Esophagus squamous epithelium (tissue), 4 donors: ENCODE results near the gene LUZP1. TPM values are rescaled to one million over a fixed set of nuclear protein-coding genes. Genes with fewer than 3 reads are reported as not detected.

Experiments used
- small RNA-seq, 4 donors: library from RNA; depleted of rRNA; stranded (forward); fragments of <200 nt; gene quantifications; one replicate each; pipeline ENCODE3, GENCODE V24; 2016
- total RNA-seq, 4 donors: library from RNA; depleted of rRNA; stranded (reverse); fragments of >200 nt; gene quantifications; one replicate each; pipeline ENCODE4 v1.1.0, GENCODE V29; 2016

The LUZP1 gene
- total RNA-seq, 4 donors from 2014 or later = 16.9 to 18.7 (median 17.9) TPM

Small RNA genes within 50 kb of the gene (small RNA-seq; reads per million reads assigned to genes)
- gene MIR3115 (0 reads per million in 4 donors), gene MIR4419A (0 reads per million in 4 donors), gene RNU6-135P (0 reads per million in 4 donors), gene RNU6-514P (0 reads per million in 4 donors)

Other genes starting within 250 kb of the LUZP1 start
- not detected for gene LACTBL1, start 196.0 kb downstream of the LUZP1 start, total RNA-seq
- not detected for gene TEX46, start 153.0 kb downstream of the LUZP1 start, total RNA-seq
- gene KDM1A, start 149.4 kb downstream of the LUZP1 start, total RNA-seq = 10 to 100 TPM; 37.8 to 64.1 (median 62.3) TPM
- gene HTR1D, start 48.6 kb upstream of the LUZP1 start, total RNA-seq = not detected
- 10 to 100 TPM; 60.9 to 90.2 (median 76.8) TPM for gene HNRNPR, start 175.4 kb upstream of the LUZP1 start, total RNA-seq
- gene ZNF436, start 201.0 kb upstream of the LUZP1 start, total RNA-seq = 10 to 100 TPM; 14.9 to 33.6 (median 24.8) TPM